Ishikawa (cell line): Measurements from ENCODE around the gene PIEZO2.

ENCODE experiments used
- CEBPB ChIP-seq: IDR thresholded peaks from 2 replicates; pipeline ENCODE4 v1.6.1; 2012
- CREB1 ChIP-seq: IDR thresholded peaks from 2 replicates; pipeline ENCODE4 v1.6.1; 2012; ENCODE audit warnings: low read depth
- EP300 ChIP-seq: IDR thresholded peaks from 2 replicates; pipeline ENCODE4 v1.6.1; 2012; ENCODE audit warnings: borderline replicate concordance
- FOXM1 ChIP-seq: IDR thresholded peaks from 2 replicates; pipeline ENCODE4 v1.6.1; 2012; ENCODE audit warnings: low read depth, borderline replicate concordance
- MAX ChIP-seq: IDR thresholded peaks from 2 replicates; pipeline ENCODE4 v1.6.1; 2012
- NFIC ChIP-seq: IDR thresholded peaks from 2 replicates; pipeline ENCODE4 v1.6.1; 2012
- RAD21 ChIP-seq: IDR thresholded peaks from 2 replicates; pipeline ENCODE4 v1.6.1; 2012; ENCODE audit warnings: low read depth
- REST ChIP-seq: IDR thresholded peaks from 2 replicates; pipeline ENCODE4 v1.6.1; 2012; ENCODE audit warnings: low read depth, mild to moderate bottlenecking
- TAF1 ChIP-seq: IDR thresholded peaks from 2 replicates; pipeline ENCODE4 v1.6.1; 2012; ENCODE audit warnings: low read depth, mild to moderate bottlenecking
- TCF12 ChIP-seq: IDR thresholded peaks from 2 replicates; pipeline ENCODE4 v1.6.1; 2012; ENCODE audit warnings: low read depth
- USF1 ChIP-seq: IDR thresholded peaks from 2 replicates; pipeline ENCODE4 v1.6.1; 2012
- YY1 ChIP-seq: IDR thresholded peaks from 2 replicates; pipeline ENCODE4 v1.6.1; 2012; ENCODE audit warnings: low read depth
- ZBTB7A ChIP-seq: IDR thresholded peaks from 2 replicates; pipeline ENCODE4 v1.6.1; 2012; ENCODE audit warnings: low read depth

- no peak for TF ChIP-seq RAD21
- no peak for TF ChIP-seq CREB1
- no peak for TF ChIP-seq CEBPB
- TF ChIP-seq TAF1, result no peak
- no peak for TF ChIP-seq MAX
- TF ChIP-seq YY1, result no peak
- no peak for TF ChIP-seq EP300
- TF ChIP-seq REST, result no peak
- TF ChIP-seq USF1, result no peak
- no peak for TF ChIP-seq ZBTB7A
- TF ChIP-seq NFIC, result no peak
- TF ChIP-seq FOXM1, result no peak
- TF ChIP-seq TCF12, result no peak
These were observed 416.4 kb downstream of the PIEZO2 start for GRCh38 chr18:10732990-10733389.
